Panc1 (cell line): ENCODE measurements around the gene ADD2.

Experiments
- CTCF ChIP-seq: fragments of 450-650 bp; IDR thresholded peaks from 2 replicates; pipeline ENCODE4 v1.5.1; 2017; ENCODE audit warnings: mild to moderate bottlenecking
- POLR2AphosphoS5 ChIP-seq: IDR thresholded peaks from 2 replicates; pipeline ENCODE4 v1.6.1; 2012; ENCODE audit warnings: mild to moderate bottlenecking, low read depth, low read length, moderate library complexity
- REST ChIP-seq, 2 experiments: IDR thresholded peaks; 2 replicates each; pipeline ENCODE4 v1.6.1; 2011 to 2012; ENCODE audit warnings: low read depth in 2 of 2, control low read depth in 1 of 2, low read length in 1 of 2, mild to moderate bottlenecking in 1 of 2, moderate library complexity in 1 of 2; ENCODE audit not compliant: insufficient read depth in 1 of 2

- TF ChIP-seq CTCF: no peak
- TF ChIP-seq REST (IDR thresholded peaks at IDR 0.05; ENCODE audit: insufficient read depth in 1 of 2, low read depth in 2 of 2, low read length in 1 of 2): no peak
- TF ChIP-seq POLR2AphosphoS5: no peak
Measured at GRCh38 chr2:70705160-70705850, 62.7 kb downstream of the ADD2 start.
